Bronchial epithelial cell (primary cell): Measurements from ENCODE around the gene DLGAP1. TPM values are rescaled to one million over a fixed set of nuclear protein-coding genes. Genes with fewer than 3 reads are reported as not detected.

Source experiments
- DNase-seq: peaks from one replicate; pipeline ENCODE4 v3.0.0-alpha.2; 2010; ENCODE audit warnings: low read depth
- FAIRE-seq: peaks from 2 replicates; lab custom pipeline; 2011; peaks lifted over from hg19 to GRCh38; lab: Jason Lieb, UNC
- H3K27me3 ChIP-seq: 2 replicates; pipeline ENCODE4 v1.5.1; 2011; ENCODE audit warnings: low read length; ENCODE audit not compliant: control insufficient read depth, insufficient read depth
- H3K36me3 ChIP-seq: 2 replicates; pipeline ENCODE4 v1.5.1; 2011; ENCODE audit warnings: low read length; ENCODE audit not compliant: control insufficient read depth, insufficient read depth
- H3K4me3 ChIP-seq: 2 replicates; pipeline ENCODE4 v1.5.1; 2011; ENCODE audit warnings: mild to moderate bottlenecking, low read depth, low read length, control low read depth
- total RNA-seq: library from RNA; depleted of rRNA; stranded (reverse); fragments of >200 nt; gene quantifications from 2 replicates; pipeline ENCODE4 v1.2.1, GENCODE V29; 2014
- TF ChIP-seq, protein P1 (sequence below): IDR thresholded peaks from 2 replicates; pipeline ENCODE4 v1.5.1; 2011; ENCODE audit warnings: mild to moderate bottlenecking, moderate library complexity, low read length, control low read depth, inconsistent platforms; ENCODE audit not compliant: insufficient read depth, severe bottlenecking

The DLGAP1 gene
- total RNA-seq, 1 donor from 2014 or later: not detected

DNA sequence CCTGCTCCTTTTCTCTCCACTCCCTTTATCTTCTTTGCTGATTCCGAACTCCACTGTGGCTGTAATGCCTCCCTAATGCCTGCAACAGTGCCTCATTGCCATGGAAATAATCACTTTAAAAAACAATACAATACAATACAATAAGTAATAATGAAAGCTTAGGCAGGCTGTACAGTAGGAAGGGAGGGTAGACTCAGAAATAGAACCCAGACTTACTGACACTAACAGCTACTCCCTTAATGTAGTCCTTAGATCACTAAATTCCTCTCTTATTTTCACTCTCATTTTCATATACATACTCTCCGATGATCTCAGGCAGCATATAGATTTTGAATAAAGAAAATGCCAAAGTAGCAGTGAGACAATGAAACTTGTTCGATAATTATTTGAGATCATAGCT, 70.2 kb downstream of the DLGAP1 start:
- Histone ChIP-seq H3K27me3 (no peaks in the 10 kb centered on the region), H3K36me3 (no peaks in the 10 kb centered on the region), H3K4me3 (no peak overlapping the region)
- FAIRE-seq: no peak
- TF ChIP-seq, protein P1, sequence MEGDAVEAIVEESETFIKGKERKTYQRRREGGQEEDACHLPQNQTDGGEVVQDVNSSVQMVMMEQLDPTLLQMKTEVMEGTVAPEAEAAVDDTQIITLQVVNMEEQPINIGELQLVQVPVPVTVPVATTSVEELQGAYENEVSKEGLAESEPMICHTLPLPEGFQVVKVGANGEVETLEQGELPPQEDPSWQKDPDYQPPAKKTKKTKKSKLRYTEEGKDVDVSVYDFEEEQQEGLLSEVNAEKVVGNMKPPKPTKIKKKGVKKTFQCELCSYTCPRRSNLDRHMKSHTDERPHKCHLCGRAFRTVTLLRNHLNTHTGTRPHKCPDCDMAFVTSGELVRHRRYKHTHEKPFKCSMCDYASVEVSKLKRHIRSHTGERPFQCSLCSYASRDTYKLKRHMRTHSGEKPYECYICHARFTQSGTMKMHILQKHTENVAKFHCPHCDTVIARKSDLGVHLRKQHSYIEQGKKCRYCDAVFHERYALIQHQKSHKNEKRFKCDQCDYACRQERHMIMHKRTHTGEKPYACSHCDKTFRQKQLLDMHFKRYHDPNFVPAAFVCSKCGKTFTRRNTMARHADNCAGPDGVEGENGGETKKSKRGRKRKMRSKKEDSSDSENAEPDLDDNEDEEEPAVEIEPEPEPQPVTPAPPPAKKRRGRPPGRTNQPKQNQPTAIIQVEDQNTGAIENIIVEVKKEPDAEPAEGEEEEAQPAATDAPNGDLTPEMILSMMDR: no peak
- no peak for DNase-seq

DNA sequence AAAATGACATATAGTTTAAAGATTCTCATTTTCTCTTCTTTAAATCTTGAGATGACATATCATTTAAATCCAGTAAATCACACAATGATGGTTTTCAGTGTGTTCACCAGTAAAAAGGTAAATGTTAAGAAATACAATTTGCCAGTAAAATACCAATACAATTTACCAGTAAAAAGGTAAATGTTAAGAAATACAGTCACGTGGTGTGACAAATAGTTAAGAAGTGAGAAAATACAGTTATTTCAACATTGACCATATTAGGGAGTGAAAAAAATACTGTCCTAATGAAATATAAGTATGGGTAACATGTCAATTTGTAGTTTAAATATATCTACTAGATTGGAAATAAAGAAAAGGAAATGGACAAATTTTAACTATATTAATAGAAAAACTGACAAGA, 80.5 kb downstream of the DLGAP1 start:
- FAIRE-seq (no peak), DNase-seq (no peak)
- TF ChIP-seq, protein P1: no peak
- Histone ChIP-seq H3K36me3 (no peaks in the 10 kb centered on the region), H3K27me3 (no peaks in the 10 kb centered on the region), H3K4me3 (no peak overlapping the region)

DNA sequence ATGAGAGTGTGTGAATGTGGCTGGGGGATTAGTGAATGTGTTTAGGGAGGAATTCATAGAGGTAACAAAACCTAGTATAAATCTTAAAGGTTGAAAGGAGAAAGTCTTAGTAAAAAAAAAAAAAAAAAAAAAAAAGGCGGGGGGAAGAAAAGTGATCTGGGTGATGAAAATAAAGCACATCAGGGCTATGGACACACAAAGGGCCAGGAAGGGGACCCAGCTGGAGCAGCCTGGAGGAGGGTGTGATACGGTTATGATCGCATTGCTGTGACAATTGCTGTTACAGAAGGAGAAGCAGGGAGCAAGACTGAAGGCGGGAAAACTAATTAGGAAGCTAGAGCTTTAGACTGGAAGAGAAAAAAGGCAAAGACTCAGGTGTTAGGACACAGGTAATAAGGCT, 85.4 kb downstream of the DLGAP1 start:
- H3K27me3 ChIP-seq: no peaks in the 10 kb centered on the region
- FAIRE-seq: no peak
- TF ChIP-seq, protein P1: no peak

DNA sequence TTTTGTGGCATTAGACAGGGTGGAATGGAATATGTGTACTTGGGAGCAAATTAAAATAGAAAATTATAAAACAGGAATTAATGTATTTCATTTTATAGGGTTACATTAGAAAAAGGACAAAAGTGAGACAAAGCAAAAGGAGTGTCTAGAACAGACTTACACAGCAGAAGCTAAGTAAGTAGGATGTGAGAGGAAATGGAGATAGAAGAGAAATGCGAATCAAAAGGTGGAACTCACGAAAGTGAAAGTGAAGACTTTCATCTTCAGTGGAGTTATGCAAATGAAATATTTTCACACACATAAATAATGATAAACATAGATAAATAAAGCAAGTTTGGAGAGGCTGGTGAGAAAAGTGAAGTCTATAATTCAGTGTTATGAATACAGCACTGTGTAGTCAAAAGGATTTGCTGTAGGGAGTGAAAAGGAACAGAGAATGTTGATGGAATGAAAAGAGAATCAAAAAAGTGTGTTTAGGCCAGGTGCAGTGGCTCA, 94.8 kb downstream of the DLGAP1 start:
- TF ChIP-seq, protein P1: no peak
- Histone ChIP-seq H3K27me3 (no peaks in the 10 kb centered on the region), H3K4me3 (no peak overlapping the region), H3K36me3 (no peaks in the 10 kb centered on the region)
- DNase-seq (no peak), FAIRE-seq (no peak)

More for the DNA sequence above, 85.4 kb downstream of the DLGAP1 start:
- no peak for DNase-seq
- Histone ChIP-seq H3K4me3 (no peak overlapping the region), H3K36me3 (no peaks in the 10 kb centered on the region)

DNA sequence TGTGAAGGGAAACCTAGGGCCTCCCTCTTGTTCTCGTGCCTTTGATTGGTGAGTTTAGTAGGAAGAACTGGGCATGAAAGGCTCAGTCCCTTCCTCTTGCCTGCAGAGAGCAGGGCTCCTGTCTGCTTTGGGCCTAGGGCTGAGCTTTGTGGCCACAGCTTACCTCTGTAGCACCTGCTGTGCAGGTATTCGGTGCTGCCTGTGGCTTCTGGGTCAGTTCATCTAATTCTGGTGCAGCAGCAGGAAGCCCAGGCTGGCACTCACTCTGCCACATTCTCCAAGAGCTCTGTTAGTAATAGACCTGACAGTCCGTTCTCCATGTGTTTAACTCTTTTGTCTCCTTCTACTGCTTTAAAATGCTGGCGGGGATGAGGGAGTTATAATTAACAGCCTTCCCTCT, 96.5 kb downstream of the DLGAP1 start:
- no peak for FAIRE-seq
- no peak overlapping the region for H3K4me3 ChIP-seq
- no peak for DNase-seq
- TF ChIP-seq, protein P1: no peak
- H3K27me3 ChIP-seq: no peaks in the 10 kb centered on the region
- no peaks in the 10 kb centered on the region for H3K36me3 ChIP-seq

DNA sequence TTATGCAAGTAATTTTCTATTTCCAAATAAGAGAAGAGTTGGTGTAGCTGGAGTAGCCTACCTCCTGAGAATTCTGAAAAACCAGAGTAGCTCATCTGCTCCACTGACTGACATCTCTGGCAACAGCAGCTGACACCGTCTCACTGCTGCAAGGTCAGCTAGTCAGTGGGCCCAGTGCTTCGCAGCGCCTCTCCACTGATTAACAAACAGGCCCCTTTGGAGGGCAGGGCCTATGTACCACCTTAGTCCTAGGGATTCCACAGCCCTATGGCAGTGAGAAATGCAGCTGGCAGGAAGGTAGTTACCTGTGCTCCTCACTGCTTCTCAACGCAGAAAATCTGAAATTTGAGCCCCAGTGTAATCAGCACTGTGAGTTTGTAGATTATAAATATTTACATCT, 97.5 kb downstream of the DLGAP1 start:
- no peak overlapping the region for H3K4me3 ChIP-seq
- TF ChIP-seq, protein P1: no peak
- no peaks in the 10 kb centered on the region for H3K36me3 ChIP-seq
- no peak for DNase-seq
- FAIRE-seq: no peak
- H3K27me3 ChIP-seq: no peaks in the 10 kb centered on the region
